Skin of body (tissue), 2 donors: ENCODE results near the gene ABCG2. TPM values are rescaled to one million over a fixed set of nuclear protein-coding genes. Genes with fewer than 3 reads are reported as not detected.
"Not testable (repeated sequence)": the region's sequence is repeated elsewhere in the genome, so short reads cannot be mapped to it uniquely, and the experiment has no call there.

Source experiments
- DNase-seq: peaks from one replicate; lab custom pipeline; 2025; lab: John Stamatoyannopoulos, UW
- total RNA-seq: library from RNA; depleted of rRNA; stranded (reverse); fragments of >200 nt; gene quantifications from one replicate; pipeline ENCODE4 v1.2.3, GENCODE V29; 2014

Gene ABCG2
- total RNA-seq, 1 donor from 2014 or later, result 7.0 TPM

GRCh38 chr4:88112856-88113255 is 45.6 kb downstream of the ABCG2 start:
- no peak for DNase-seq

- DNase-seq, result no peak
These were observed 47.6 kb downstream of the ABCG2 start for GRCh38 chr4:88110826-88111225.

- DNase-seq, result no peak
These were observed 49.1 kb downstream of the ABCG2 start for GRCh38 chr4:88109123-88109881.

- DNase-seq, result no peak
These were observed 49.7 kb downstream of the ABCG2 start for GRCh38 chr4:88108747-88109122.

GRCh38 chr4:88108108-88108465 is 50.4 kb downstream of the ABCG2 start:
- DNase-seq, result not testable (repeated sequence)

- no peak for DNase-seq
These were observed 50.9 kb downstream of the ABCG2 start for GRCh38 chr4:88107406-88108107.

GRCh38 chr4:88106205-88106604 is 52.2 kb downstream of the ABCG2 start:
- DNase-seq, result no peak

GRCh38 chr4:88104902-88105610 is 53.4 kb downstream of the ABCG2 start:
- no peak for DNase-seq

- no peak for DNase-seq
These were observed 56.4 kb downstream of the ABCG2 start for GRCh38 chr4:88102026-88102425.

- DNase-seq, result no peak
These were observed 57.3 kb downstream of the ABCG2 start for GRCh38 chr4:88101165-88101564.

- no peak for DNase-seq
These were observed 59.3 kb downstream of the ABCG2 start for GRCh38 chr4:88098993-88099752.

GRCh38 chr4:88097781-88098180 is 60.7 kb downstream of the ABCG2 start:
- DNase-seq, result no peak

GRCh38 chr4:88097301-88097700 is 61.1 kb downstream of the ABCG2 start:
- no peak for DNase-seq

GRCh38 chr4:88093874-88094273 is 64.6 kb downstream of the ABCG2 start:
- DNase-seq, result no peak

GRCh38 chr4:88091378-88091777 is 67.1 kb downstream of the ABCG2 start:
- no peak for DNase-seq

- DNase-seq, result no peak
These were observed 67.5 kb downstream of the ABCG2 start for GRCh38 chr4:88090898-88091297.

- no peak for DNase-seq
These were observed 71.4 kb downstream of the ABCG2 start for GRCh38 chr4:88087004-88087403.

- no peak for DNase-seq
These were observed 77.8 kb downstream of the ABCG2 start for GRCh38 chr4:88080626-88081025.

- no peak for DNase-seq
These were observed 79.9 kb downstream of the ABCG2 start for GRCh38 chr4:88078579-88078978.

- DNase-seq, result no peak
These were observed 80.4 kb downstream of the ABCG2 start for GRCh38 chr4:88077911-88078524.

- DNase-seq, result no peak
These were observed 83.1 kb downstream of the ABCG2 start for GRCh38 chr4:88075336-88075735.
